Memory B cell (primary cell): ENCODE measurements around the gene DNAJB6.

ENCODE experiments used
- ATAC-seq: fragments of 150-1000 bp; cut with Tn5 transposase; 2 replicates; pipeline ENCODE4 v1.10.0; 2021; ENCODE audit warnings: low read depth, mild to moderate bottlenecking, moderate library complexity
- DNase-seq, 2 donors: peaks; one replicate each; pipeline ENCODE4 v3.0.0; 2022; ENCODE audit warnings: low spot score in 2 of 2
- H3K27ac Mint-ChIP-seq: one replicate; pipeline ENCODE4 v1.8.0; 2022; ENCODE audit warnings: mild to moderate bottlenecking, moderate library complexity, mixed read lengths
- H3K27me3 Mint-ChIP-seq: one replicate; pipeline ENCODE4 v1.8.0; 2022; ENCODE audit warnings: mixed read lengths
- H3K36me3 Mint-ChIP-seq: one replicate; pipeline ENCODE4 v1.8.0; 2022; ENCODE audit warnings: mild to moderate bottlenecking, mixed read lengths
- H3K4me1 Mint-ChIP-seq: one replicate; pipeline ENCODE4 v1.8.0; 2022; ENCODE audit warnings: mixed read lengths
- H3K4me3 Mint-ChIP-seq: one replicate; pipeline ENCODE4 v1.8.0; 2022; ENCODE audit warnings: mild to moderate bottlenecking, moderate library complexity, mixed read lengths
- H3K9me3 Mint-ChIP-seq: one replicate; pipeline ENCODE4 v1.8.0; 2022; ENCODE audit warnings: mixed read lengths

Gene DNAJB6

DNA sequence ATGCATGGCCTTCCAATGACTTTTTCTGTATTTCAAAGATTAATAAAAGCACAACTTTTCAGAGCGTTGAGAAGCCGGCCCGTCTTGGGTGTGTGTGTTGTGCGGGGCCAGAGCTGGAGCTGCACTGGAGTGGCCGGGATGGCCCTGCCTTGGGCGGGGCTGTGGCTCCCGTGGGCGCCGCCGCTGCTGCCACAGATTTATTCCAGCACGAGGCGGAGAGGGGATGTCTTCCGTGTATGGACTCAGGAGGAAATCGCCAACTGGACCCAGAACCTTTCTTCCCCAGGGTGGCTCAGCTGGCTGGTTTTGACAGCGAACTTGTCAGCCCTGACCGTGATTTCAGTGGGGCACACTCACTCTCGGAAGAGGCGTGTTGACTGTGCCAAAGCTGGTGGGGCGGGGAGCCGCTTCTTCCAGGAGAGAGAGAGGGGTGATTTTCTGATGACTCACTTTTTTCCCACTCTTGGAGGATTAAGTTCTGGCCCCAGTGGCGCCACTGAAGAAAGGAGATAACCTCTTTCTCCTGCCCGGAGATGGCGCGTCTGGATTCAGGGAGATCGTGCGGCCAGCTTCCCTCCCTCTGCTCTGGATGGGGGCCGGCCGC is 72.4 kb downstream of the DNAJB6 start:
- no peaks in the 10 kb centered on the region for H3K4me1 Mint-ChIP-seq
- no peak overlapping the region for H3K4me3 Mint-ChIP-seq
- DNase-seq: no peak
- H3K27me3 Mint-ChIP-seq: no peaks in the 10 kb centered on the region
- ATAC-seq: no peak
- no peaks in the 10 kb centered on the region for H3K9me3 Mint-ChIP-seq
- peaks cover 2% of the 10 kb centered on the region for H3K36me3 Mint-ChIP-seq
- H3K27ac Mint-ChIP-seq: no peak overlapping the region

DNA sequence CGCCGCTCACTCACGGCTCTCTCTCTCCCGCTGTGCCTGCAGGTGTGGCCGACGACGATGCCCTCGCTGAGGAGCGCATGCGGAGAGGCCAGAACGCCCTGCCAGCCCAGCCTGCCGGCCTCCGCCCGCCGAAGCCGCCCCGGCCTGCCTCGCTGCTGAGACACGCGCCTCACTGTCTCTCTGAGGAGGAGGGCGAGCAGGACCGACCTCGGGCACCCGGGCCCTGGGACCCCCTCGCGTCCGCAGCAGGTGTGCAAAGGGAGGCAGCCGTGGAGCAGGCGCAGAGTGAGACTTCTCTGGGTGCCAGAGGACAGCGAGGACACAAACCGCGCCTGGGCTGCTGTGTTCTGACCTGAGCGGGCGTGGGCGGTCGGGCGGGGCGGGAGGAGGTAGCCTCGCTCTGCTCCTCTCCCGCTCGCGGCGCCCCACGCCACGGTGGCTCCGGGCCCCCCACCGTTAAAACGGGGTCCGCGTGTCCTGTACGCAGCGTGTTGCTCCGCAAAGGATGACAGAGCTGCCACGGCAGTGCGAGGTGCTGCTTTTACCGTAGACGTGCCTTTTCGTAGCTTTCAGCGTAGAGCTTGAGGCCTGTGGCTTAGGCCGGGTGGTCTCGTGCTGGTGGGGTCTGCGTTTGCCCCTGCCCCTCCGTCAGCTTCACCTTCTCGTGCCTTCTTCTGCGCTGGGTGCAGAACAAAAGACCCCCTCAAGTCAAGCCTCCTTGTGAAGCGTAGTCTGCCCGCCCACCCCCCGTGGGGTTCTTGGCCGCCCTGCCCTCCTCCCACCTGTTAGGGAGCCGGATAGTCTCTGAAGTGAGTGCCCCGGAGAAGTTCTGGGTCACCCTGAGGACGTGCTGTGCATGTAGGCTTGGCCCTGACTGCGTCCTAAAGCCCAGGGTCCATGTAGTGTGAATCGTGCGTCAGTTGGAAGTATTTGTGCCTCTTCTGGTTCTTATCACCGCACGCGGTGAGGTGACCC is 73.2 kb downstream of the DNAJB6 start:
- DNase-seq: no peak
- no peak for ATAC-seq
- Mint-ChIP-seq H3K4me1 (no peaks in the 10 kb centered on the region), H3K27me3 (no peaks in the 10 kb centered on the region), H3K27ac (no peak overlapping the region), H3K4me3 (no peak overlapping the region), H3K36me3 (peaks cover 6% of the 10 kb centered on the region), H3K9me3 (no peaks in the 10 kb centered on the region)

DNA sequence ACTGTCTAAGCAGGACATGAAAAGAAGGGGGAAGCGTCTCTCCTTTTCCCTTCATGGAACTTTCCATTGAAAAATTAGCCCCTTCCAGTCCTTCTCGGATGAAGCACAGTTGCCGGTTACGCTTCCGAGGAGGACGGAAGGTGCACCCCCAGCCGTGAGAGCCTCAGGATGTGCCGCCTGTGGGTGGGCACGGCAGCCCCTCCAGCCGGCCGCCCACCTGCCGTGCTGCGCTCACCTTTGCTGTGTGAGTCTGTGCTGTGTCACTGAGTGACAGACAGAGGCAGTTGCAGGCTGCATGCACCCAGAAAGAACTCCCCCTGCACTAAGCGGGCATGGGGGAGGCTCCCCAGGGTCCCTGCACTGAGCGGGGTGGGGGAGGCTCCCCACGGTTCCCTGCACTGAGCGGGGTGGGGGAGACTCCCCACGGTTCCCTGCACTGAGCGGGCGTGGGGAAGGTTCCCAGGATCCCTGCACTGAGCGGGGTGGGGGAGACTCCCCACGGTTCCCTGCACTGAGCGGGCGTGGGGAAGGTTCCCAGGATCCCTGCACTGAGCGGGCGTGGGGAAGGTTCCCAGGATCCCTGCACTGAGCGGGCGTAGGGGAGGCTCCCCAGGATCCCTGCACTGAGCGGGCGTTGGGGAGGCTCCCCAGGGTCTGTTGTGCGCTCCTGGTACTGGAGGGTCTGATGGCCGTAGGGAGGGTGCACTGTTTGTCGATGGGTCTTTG is 74.2 kb downstream of the DNAJB6 start:
- Mint-ChIP-seq H3K4me3 (no peak overlapping the region), H3K9me3 (no peaks in the 10 kb centered on the region), H3K36me3 (peaks cover 12% of the 10 kb centered on the region), H3K27ac (no peak overlapping the region), H3K27me3 (no peaks in the 10 kb centered on the region), H3K4me1 (no peaks in the 10 kb centered on the region)
- DNase-seq (no peak), ATAC-seq (no peak)

- H3K4me1 Mint-ChIP-seq: no peaks in the 10 kb centered on the region
- peak; percentile 66 for ATAC-seq
- peak overlapping the region; percentile 17 for H3K4me3 Mint-ChIP-seq
- peaks cover 16% of the 10 kb centered on the region for H3K36me3 Mint-ChIP-seq
- H3K9me3 Mint-ChIP-seq: no peaks in the 10 kb centered on the region
- peak overlapping the region; percentile 45 for H3K27ac Mint-ChIP-seq
- H3K27me3 Mint-ChIP-seq: no peaks in the 10 kb centered on the region
- no peak for DNase-seq
These were observed 74.8 kb downstream of the DNAJB6 start for GRCh38 chr7:157411580-157411979.

DNA sequence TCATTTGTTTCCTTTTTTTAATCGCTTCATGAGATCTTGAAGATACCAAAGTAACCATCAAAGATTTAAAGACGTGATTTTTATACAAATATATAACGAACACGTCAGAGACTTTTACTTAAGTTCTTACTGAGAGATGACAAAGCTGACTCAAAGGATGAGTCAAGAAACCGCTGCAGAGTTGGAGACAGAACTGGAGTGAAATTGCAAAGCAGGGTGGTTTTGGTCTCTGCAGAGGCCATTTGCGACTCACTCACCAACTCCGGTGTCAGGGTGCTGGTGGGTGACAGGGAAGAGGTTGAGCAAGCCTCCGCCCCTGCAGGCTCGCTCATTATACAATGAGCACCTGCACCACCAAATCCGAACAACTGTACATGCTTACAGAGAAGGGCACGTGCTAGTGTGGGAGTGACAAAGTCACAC is 75.2 kb downstream of the DNAJB6 start:
- Mint-ChIP-seq H3K36me3 (peaks cover 19% of the 10 kb centered on the region), H3K27me3 (no peaks in the 10 kb centered on the region), H3K9me3 (no peaks in the 10 kb centered on the region), H3K27ac (peak overlapping the region; percentile 45), H3K4me3 (peak overlapping the region; percentile 17), H3K4me1 (no peaks in the 10 kb centered on the region)
- DNase-seq: no peak
- ATAC-seq: no peak

DNA sequence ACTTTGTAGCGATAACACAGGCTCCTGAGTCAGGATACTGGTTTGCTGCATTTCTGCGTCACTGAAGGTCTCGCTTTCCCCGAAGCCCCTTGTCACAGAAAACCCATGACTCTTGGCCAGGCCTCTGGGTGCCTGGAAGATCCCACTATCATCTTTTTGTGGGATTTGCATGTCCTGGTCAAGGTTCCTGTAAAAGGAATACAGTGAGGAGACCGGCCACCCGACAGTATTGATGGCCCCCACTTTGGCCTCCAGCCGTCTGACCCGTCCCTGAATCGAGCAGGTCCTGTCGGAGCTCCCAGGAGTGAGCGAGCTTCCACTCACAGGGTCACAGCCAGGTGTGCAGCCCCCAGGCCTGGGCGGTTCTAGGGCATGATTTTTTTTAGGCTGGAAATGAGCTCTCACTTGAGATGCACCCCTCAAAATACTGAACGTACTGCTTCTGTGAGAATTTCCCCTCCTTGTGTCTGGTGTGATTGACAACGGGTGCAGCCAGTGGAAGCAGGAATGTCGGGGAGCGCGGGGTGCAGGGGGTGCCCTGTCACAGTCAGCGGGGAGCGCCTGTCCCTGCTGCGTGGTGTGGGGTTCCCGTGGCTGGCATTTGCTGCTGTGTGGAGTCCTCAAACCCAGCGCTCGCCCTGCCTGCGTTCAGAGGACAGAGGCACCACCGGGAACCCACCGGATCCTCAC is 75.8 kb downstream of the DNAJB6 start:
- Mint-ChIP-seq H3K27ac (no peak overlapping the region), H3K4me3 (no peak overlapping the region), H3K27me3 (no peaks in the 10 kb centered on the region), H3K4me1 (no peaks in the 10 kb centered on the region), H3K9me3 (no peaks in the 10 kb centered on the region), H3K36me3 (peaks cover 21% of the 10 kb centered on the region)
- ATAC-seq (no peak), DNase-seq (no peak)

DNA sequence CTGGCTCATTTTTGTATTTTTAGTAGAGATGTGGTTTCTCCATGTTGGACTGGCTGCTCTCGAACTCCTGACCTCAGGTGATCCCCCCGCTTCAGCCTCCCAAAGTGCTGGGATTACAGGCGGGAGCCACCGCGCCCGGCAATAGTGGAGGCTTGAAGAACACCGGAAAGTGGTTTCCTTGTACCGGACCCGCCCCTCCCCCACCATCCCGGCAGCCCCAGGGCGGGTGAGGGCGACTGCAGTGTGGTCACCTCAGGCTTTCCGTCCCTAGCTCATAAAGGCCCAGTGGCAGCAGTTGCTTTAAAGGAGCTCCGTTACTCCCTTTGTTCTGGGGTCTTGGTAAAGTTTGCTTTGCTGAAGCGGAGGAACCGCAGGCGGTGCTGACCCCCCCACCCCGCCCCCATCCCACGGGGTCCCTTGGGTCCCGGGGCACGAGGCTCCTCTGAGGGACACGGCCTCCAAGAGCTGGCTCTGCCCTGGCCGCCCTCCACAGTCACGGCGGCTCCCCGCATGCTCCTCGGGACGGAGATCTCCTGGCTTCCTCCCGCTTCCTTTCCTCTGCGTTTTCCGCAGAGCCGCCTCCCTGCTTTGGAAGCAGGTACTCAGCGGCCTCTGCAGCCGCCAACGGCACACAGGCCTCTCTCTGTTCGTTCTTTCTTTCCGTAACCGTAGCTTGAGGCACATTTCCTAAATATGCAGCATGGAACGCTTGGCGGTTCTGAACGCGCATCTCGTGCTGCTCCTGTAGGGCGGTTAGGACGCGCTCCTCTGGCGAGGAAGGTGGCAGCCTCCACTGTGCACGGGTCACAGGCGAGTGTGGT is 77.3 kb downstream of the DNAJB6 start:
- peaks cover 19% of the 10 kb centered on the region for H3K36me3 Mint-ChIP-seq
- DNase-seq (no peak), ATAC-seq (no peak)
- H3K4me1 Mint-ChIP-seq: no peaks in the 10 kb centered on the region
- no peak overlapping the region for H3K27ac Mint-ChIP-seq
- no peaks in the 10 kb centered on the region for H3K9me3 Mint-ChIP-seq
- no peak overlapping the region for H3K4me3 Mint-ChIP-seq
- no peaks in the 10 kb centered on the region for H3K27me3 Mint-ChIP-seq

GRCh38 chr7:157414702-157415096 is 77.9 kb downstream of the DNAJB6 start:
- ATAC-seq: no peak
- no peak for DNase-seq
- H3K27me3 Mint-ChIP-seq: no peaks in the 10 kb centered on the region
- H3K27ac Mint-ChIP-seq: no peak overlapping the region
- no peaks in the 10 kb centered on the region for H3K4me1 Mint-ChIP-seq
- no peaks in the 10 kb centered on the region for H3K9me3 Mint-ChIP-seq
- H3K36me3 Mint-ChIP-seq: peaks cover 19% of the 10 kb centered on the region
- H3K4me3 Mint-ChIP-seq: no peak overlapping the region

DNA sequence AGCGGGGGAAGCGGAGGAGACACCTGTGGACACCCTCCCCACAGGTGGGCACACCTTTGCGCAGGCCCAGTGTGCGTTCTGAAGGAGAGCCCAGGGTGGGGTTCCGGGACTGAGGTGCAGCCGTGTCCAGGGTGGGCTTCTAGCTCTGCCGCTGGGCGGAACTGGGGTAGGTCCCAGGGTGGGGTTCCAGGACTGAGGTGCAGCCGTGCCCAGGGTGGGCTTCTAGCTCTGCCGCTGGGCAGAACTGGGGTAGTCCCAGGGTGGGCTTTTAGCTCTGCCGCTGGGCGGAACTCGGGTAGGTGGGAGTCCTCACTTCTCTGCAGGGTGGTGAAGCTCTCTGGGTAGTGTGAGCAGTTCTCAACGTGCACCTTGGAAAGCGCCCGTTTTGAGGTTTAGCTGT is 78.7 kb downstream of the DNAJB6 start:
- DNase-seq: no peak
- H3K4me1 Mint-ChIP-seq: no peaks in the 10 kb centered on the region
- no peak overlapping the region for H3K27ac Mint-ChIP-seq
- no peaks in the 10 kb centered on the region for H3K9me3 Mint-ChIP-seq
- H3K27me3 Mint-ChIP-seq: no peaks in the 10 kb centered on the region
- H3K36me3 Mint-ChIP-seq: peaks cover 19% of the 10 kb centered on the region
- no peak overlapping the region for H3K4me3 Mint-ChIP-seq
- ATAC-seq: no peak

DNA sequence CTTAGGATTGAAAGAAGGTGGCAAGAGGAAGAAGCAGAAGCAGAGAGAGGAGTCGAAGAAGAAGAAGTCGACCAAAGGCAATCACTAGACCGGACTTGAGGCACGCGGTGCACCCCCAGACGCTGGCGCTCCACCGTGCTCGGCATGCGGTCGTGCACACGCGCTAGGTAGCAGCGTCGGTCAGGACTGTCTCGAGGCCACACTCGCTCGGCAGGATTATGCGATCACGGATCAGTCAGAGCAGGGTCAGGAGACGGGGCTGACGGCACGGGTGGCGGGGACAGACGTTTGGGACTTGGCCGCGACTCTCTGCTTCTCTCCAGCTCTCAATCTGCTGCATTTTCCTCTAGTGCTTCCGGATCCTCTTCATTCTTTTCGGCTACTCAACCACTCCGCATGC is 79.2 kb downstream of the DNAJB6 start:
- Mint-ChIP-seq H3K4me1 (no peaks in the 10 kb centered on the region), H3K9me3 (no peaks in the 10 kb centered on the region), H3K27ac (no peak overlapping the region), H3K4me3 (no peak overlapping the region), H3K36me3 (peaks cover 19% of the 10 kb centered on the region), H3K27me3 (no peaks in the 10 kb centered on the region)
- ATAC-seq: no peak
- no peak for DNase-seq

- no peaks in the 10 kb centered on the region for H3K9me3 Mint-ChIP-seq
- ATAC-seq (no peak), DNase-seq (no peak)
- H3K4me3 Mint-ChIP-seq: no peak overlapping the region
- no peaks in the 10 kb centered on the region for H3K4me1 Mint-ChIP-seq
- H3K27me3 Mint-ChIP-seq: no peaks in the 10 kb centered on the region
- H3K27ac Mint-ChIP-seq: no peak overlapping the region
- peaks cover 21% of the 10 kb centered on the region for H3K36me3 Mint-ChIP-seq
These were observed 81.6 kb downstream of the DNAJB6 start for GRCh38 chr7:157418204-157419034.

DNA sequence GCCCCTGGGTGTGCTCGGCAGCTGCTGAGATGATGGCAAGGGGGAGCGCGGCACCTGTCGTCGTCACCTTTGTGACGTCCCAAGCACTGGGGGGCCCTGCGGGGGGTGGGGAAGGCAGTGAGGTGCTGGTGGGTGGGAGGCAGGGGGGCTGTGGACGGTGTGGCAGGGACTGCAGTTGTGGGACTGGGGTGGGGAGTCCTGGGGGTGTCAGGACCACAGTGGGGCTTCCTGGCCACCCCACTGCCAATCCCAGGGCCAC is 82.2 kb downstream of the DNAJB6 start:
- no peak for ATAC-seq

DNA sequence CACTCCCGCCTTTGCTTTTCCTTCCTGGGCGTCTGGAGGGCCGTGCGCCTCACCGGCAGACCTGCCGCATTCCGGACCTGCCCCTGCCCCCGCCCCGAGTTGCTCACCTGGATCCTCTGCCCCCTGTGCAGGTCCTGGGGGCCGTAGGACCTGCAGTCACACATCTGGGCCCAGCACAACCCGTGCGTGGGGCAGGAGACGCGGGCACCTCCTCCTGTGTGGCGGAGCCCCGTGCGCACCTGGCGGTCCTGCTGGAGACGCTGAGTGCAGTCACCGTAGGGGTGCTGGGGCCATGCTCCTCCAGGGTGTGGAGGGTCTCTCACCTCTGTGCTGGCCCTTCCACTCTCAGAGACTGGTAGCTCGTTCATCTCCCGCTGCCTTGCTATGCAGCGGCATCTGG is 85.5 kb downstream of the DNAJB6 start:
- ATAC-seq: no peak
- Mint-ChIP-seq H3K27me3 (no peaks in the 10 kb centered on the region), H3K4me1 (no peaks in the 10 kb centered on the region), H3K36me3 (peaks cover 2% of the 10 kb centered on the region), H3K9me3 (no peaks in the 10 kb centered on the region), H3K4me3 (no peak overlapping the region), H3K27ac (no peak overlapping the region)
- DNase-seq: no peak

More for the DNA sequence above, 82.2 kb downstream of the DNAJB6 start:
- H3K27me3 Mint-ChIP-seq: no peaks in the 10 kb centered on the region
- H3K27ac Mint-ChIP-seq: no peak overlapping the region
- H3K36me3 Mint-ChIP-seq: peaks cover 21% of the 10 kb centered on the region
- H3K9me3 Mint-ChIP-seq: no peaks in the 10 kb centered on the region
- no peak for DNase-seq
- H3K4me1 Mint-ChIP-seq: no peaks in the 10 kb centered on the region
- no peak overlapping the region for H3K4me3 Mint-ChIP-seq
